ENCODE measurements around the gene USP7.

Gene USP7

DNA sequence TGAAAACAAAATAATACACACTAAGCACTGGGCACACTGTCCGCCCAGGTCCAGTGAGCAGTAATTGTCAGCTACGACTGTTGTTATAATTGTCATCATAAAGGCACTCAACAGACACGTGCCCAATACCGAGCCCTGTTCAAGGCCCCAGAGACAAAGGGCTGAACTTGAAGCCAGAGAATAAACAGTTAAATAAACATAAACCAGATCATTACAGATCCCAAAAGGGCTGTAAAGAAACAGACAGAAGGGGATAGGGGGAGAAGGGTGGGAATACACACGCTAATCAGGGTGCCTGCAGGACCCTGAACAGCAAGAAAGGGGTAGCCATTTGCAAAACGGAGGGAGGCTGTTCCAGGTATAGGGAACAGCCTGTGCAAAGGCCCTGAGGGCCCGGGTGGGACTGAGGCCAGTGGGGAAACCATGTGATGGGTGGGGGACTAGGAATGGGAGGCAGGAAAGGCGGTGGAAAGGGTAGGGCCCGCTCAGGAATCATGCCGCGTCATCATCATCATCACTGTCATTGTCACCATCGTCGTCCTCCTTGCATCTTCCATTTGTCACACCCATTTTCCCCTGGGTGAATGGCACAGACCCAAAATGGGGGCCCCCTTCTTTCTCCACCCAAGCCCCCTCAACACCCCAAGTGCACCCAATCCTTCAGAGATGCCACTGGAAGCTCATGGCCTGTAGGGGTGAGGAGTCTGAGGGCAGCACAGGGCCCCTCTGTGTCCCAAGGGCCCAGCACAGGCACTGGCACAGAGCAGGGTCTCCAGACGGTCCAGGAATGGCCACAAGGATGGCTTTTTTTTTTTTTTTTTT, 101.2 kb downstream of the USP7 start:
- DNase-seq (ENCODE audit: low read depth in 3 of 3) = no peak

DNA sequence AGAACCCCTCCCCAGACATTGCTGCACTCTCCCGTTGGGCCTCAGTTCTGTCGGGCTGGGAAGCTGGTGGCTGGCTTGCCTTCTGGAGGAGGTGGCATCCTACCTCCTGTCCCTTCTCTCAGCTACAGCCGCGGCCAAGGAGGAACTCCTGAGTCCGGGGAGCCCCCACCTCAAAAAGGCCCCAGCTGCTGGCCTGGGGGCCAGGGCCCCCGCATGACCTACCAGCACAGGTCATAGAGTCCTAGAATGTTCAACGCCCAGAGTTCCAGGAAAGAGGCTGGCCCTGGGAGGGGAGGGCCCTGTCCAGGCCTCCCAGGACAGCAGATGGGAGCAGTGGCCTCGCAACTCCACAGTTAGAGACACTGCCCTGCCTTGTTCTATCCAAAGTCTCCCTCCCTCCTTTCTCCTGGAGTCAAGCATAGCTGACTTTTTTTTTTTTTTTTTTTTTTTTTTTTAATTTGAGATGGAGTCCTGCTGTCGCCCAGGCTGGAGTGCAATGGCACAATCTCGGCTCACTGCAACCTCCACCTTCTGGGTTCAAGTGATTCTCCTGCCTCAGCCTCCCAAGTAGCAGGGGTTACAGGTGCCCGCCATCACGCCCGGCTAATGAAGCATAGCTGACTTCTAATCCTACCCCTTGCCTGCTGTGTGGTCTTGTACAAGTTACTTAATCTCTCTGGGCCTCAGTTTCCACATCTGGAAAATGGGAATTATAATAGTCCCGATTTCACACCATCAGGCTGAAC, 102.0 kb downstream of the USP7 start:
- DNase-seq (ENCODE audit: low read depth in 3 of 3) = no peak

DNA sequence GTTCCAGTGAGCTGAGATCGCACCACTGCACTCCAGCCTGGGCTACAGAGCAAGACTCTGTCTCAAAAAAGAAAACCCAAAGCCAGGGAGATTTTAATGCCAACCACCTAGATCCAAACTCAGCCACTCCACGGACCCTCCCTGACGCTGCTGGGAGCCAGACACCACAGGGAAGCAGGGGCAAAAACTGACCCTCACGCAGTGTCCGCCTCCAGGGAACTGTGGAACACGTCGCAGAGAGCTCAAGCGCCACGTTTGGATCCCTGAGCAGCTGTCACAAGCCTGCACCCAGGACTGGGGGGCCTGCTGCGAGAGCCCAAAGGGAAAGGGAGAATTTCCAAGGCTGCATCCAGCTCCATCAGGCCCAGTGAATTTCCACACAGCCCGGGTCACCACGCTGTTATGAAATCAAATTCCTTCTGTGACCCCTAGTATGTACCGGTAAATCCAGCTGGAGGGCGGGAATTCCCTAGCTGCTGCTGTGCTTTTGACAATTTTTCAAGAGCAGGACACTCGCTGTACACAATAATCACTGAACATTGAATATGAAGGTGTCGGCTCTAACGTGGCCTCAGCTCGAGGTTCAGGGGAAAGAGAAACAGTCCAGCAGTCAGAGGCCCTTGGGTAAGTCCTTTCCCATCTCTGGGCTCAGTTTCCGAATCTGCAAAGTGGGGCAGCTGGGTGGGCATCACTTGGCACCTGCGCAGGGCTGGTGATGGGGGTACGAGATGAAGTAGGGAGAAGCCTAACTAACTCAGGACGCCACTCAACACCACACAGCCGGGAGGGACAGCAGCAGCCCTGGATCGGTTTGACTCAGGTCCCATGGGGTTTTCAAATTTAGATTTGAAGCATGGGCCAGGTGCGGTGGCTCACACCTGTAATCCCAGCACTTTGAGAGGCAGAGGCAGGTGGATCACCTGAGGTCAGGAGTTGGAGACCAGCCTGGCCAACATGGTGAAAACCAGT, 103.5 kb downstream of the USP7 start:
- no peak for DNase-seq (ENCODE audit: low read depth in 3 of 3)

DNA sequence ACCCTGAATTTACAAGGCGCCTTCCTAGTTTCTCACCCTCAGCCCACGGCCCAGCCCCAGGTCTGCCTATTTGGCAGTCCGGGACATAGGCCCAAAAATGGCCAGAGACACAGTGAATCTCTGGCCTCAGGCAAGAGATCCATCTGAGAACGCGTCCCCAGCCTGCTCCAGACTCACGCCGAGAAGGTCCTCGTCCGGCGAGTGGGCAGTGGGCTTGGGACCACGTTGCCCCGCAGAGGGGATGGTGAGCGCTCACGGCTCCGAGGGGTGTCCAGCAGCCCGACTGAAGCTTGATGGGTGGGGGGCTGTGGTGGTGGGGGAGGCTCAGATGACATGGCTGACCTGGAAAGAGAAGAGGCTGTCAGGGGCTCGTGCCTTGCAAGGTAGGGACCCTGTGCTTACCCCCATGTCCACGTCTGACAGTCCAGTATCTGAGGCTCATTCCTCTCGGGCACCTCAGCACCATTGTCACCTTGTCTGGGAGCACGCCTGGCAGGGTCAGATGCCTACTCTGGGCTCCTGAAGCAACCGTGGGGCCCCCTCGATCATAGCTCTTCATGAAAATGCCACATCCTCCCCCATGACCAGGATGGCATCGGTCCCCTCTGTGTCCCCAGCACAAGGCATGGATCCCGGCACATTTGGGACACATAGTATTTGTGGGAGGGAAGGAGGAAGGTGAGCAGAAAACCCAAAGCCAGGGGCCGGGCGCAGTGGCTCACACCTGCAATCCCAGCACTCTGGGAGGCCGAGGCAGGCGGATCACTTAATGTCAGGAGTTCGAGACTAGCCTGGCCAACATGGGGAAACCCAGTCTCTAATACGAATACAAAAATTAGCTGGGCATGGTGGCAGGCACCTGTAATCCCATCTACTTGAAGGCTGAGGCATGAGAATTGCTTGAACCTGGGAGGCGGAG, 104.5 kb downstream of the USP7 start:
- DNase-seq (ENCODE audit: low read depth in 3 of 3) = no peak

DNA sequence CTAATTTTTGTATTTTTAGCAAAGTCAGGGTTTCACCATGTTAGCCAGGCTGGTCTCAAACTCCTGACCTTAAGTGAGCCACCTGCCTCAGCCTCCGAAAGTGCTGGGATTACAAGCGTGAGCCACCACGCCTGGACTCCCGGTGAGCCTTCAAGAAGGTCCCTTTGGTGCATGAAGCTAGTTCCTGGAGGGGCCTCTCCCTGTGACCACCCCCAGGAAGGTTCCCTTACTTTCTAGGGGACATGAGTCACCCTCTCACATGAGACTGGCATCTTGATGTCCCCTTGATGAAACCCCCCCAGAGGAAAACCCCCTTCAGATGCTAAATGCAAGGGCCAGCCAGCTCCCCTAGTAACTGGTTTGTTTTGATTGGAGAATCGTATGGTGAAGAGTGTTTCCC, 107.7 kb downstream of the USP7 start:
- DNase-seq (ENCODE audit: low read depth in 3 of 3) = no peak

DNA sequence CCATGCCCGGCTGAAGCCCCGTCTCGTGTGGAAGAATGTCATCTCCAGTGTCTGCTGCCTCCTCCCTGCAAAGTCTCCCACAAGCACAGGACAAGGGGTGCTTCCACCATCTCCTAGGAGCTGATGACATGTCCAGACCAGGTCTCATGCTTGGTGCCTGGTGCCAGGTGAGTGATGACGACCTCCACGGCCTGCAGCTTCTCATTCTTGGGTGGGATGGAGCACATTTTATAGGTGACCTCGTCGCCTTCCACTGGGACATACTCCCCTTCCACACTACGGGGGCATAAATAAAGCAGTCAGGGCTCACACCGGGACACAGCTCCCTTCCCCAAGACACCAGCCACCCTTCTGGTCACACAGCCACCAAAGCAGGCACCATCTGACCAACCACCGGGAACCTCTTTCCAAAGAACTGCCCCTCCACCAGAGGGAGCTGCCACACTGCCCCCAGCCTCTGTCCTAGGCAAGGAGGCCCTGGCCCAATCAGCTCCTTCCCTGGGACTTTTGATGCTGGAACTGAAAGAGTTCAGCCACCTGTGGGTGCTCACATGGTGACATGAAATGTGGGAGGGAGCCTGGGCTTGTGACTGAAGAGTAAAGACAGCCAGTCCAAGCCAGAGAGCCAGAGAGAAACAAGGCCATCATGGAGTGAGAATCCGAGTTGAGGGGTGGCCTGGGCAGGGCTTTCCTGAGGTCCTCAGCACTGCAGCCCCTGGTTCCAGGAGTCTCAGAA, 108.5 kb downstream of the USP7 start:
- DNase-seq (ENCODE audit: low read depth in 3 of 3) = no peak

GRCh38 chr16:8854298-8854948, 109.3 kb downstream of the USP7 start:
- DNase-seq (ENCODE audit: low read depth in 3 of 3) = no peak

GRCh38 chr16:8853611-8854010, 110.1 kb downstream of the USP7 start:
- DNase-seq (ENCODE audit: low read depth in 3 of 3) = no peak

DNA sequence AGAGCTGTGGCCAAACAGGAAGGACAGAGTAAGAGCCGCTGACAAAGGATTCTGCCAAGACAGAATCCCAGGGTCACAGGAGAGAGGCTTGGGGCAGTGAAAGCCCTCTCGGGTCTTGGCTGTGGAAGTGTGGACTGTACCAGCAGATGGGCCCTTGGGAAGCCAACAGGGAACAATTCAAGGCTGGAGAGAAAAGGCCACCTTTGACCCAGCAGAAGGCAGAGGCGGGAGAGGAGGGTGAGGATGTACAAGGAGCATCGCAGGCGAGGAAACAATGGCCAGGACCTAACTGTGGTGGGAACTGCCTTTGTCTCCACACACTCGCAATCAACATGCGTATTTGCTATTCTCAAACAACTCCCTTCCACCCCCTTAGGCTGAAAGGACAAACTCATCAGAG, 110.6 kb downstream of the USP7 start:
- no peak for DNase-seq (ENCODE audit: low read depth in 3 of 3)

GRCh38 chr16:8852534-8852933, 111.2 kb downstream of the USP7 start:
- no peak for DNase-seq (ENCODE audit: low read depth in 3 of 3)

DNA sequence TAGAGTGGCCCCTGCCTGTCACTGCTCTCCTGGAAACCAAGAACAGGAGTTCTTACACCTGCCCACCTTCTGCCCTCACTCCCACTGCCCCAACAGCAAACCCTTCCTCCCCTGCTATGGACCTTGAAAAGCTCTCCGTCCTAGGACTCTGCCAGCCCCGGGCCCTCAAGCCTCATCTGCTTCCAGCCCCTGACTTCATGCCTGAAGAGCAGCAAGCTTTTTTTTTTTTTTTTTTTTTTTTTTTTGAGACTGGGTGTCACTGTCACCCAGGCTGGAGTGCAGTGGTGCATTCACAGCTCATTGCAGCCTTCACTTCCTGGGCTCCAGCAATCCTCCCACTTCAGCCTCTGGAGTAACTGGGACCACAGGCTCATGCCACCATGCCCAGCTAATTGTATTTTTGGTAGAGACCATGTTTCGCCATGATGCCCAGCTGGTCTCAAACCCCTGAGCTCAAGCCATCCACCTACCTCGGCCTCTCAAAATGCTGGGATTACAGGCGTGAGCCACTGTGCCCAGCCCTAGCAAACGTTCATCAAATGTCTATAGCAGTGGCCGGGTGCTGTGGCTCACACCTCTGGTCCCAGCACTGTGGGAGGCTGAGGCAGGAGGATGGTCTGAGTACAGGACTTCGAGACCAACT, 111.8 kb downstream of the USP7 start:
- DNase-seq (ENCODE audit: low read depth in 3 of 3) = no peak

DNA sequence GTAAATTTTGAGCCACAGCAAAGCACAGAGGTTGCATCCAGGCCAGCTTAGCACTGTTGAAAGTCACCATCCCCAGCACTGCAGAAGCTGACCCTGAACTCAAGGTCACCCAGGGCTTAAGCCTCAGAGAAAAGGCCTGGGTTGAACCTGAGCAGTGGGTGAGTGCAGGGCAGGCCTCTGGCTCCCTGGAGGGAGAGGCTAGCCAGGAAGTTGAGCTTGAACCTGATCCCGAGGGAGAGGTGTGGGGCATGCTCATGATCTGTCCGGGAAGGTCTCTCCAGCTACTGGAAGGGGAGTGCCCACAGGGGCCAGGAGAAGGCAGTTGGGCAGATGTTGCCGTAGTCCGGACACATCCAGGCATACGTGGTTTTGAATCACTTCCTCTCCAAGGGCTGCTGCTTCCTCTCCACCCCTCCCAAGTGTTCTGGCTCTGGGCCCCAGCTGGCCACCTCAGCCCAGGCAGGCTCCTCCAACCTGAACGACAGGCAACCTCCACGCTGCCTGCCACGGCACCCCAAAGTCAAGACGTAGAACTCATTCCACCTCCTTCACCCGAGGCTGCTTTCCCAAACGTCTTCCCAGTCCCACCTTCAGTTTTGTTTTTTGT, 113.3 kb downstream of the USP7 start:
- DNase-seq (ENCODE audit: low read depth in 3 of 3) = no peak

DNA sequence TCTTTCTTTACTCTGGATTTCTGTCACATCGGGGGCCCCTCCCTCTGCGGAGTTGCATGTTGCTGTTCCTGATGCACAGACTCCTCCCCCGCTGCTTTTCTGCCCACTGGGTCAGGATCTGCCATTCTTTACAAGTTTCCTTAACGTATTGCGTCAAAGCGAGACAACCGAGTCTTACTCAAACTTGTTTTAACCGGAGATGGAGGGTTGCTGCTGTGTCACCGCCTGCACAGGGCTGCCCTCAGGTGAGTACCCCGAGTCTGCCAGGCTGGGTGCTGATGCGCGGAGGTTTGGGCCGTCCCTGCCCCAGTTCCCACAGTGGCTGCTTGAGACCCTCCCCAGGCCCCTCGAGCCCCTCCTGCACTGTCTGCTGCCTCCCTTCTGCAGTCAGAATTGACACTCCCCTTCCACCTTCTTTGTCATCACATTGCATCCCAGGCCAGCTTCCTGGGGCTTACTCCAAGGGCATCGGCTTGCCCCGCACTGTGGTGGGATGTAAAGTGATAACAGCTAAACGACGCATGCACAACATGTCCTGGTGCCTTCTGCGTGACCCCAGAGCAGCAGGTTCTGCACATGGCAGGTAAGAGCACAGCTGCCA, 114.2 kb downstream of the USP7 start:
- no peak for DNase-seq (ENCODE audit: low read depth in 3 of 3)

DNA sequence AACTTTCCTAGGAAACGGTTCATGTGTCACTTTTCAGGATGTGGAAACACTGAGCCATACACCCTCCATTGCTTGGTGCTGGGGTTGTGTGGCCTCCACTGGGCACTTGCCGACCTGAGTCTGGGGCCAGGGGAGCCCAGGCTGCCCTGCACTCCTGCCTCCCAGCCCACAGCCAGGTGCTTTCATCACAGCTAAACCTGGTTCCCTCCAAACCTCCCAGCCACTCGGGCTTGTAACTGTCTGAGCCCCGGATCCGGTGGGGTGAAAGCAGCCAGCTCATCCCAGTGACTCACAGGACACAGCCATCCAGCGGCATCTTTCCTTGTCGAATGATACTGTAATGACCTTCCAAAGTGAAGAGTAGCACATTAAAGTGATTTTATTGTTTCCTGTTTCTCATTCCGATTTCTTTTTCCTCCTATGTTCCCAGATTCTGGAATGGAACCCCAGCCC, 114.7 kb downstream of the USP7 start:
- DNase-seq (ENCODE audit: low read depth in 3 of 3) = no peak

GRCh38 chr16:8848231-8848938, 115.3 kb downstream of the USP7 start:
- DNase-seq (ENCODE audit: low read depth in 3 of 3) = no peak

DNA sequence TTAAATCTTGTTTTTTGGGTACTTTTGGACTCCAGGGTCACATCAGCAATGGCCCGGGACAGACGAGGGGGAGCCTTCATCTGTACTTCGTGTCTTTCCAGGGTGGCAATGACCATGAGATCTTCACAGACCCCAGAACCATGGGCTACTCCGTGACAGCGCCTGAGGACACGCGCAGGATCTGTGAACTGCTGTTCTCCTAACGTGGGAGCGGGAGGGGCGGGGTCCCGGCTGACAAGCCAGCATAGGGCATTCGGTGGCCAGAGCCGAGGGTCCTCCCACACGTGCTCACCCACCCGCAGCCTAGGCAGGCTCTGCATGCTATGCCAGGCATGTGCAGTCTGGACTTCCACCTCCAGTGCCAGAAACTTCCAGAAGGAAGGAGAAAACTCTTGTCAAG, 116.1 kb downstream of the USP7 start:
- no peak for DNase-seq (ENCODE audit: low read depth in 3 of 3)

DNA sequence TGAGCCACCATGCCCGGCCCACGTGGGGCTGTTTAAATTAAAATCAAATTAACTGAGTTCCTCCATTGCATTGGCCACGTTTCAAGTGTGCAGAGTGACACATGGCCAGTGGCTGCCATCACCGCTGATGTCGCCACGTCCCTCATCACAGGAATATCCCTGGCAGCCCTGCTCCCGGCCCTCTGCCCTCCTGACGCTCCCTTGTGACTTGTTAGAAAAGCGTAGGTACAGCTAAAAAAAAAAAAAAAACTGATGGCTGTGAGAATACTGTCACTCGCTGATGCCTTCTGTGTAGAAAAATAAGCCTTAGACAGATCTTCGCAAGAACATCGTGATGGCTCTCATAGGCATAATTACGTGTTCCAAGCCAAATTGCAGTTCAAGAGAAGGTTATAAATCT, 116.6 kb downstream of the USP7 start:
- DNase-seq (ENCODE audit: low read depth in 3 of 3) = no peak

All from stimulated activated CD4-positive, alpha-beta T cell treated with anti-CD3 and anti-CD28 coated beads, TNF-alpha, amount 100 ng/mL, for 48 hours (primary cell).